Hepatocyte (in vitro differentiated cells): ENCODE measurements around the gene PEX11B.

Source experiments
- EZH2 ChIP-seq: fragments of 200-600 bp; sonication (generic); IDR thresholded peaks from 2 replicates; pipeline ENCODE4 v1.6.1; 2016; ENCODE audit warnings: antibody characterized with exemption, mild to moderate bottlenecking, borderline replicate concordance
- EZH2phosphoT487 ChIP-seq: fragments of 200-600 bp; sonication (generic); IDR thresholded peaks from one replicate; pipeline ENCODE4 v1.6.1; 2018; ENCODE audit warnings: antibody characterized with exemption, mild to moderate bottlenecking, low read depth, moderate library complexity; ENCODE audit not compliant: unreplicated experiment, severe bottlenecking
- TF ChIP-seq, protein P1 (sequence below): fragments of 200-600 bp; sonication (generic); IDR thresholded peaks from 2 replicates; pipeline ENCODE4 v1.5.1; 2016; ENCODE audit warnings: antibody characterized with exemption, mild to moderate bottlenecking; ENCODE audit not compliant: poor library complexity

DNA sequence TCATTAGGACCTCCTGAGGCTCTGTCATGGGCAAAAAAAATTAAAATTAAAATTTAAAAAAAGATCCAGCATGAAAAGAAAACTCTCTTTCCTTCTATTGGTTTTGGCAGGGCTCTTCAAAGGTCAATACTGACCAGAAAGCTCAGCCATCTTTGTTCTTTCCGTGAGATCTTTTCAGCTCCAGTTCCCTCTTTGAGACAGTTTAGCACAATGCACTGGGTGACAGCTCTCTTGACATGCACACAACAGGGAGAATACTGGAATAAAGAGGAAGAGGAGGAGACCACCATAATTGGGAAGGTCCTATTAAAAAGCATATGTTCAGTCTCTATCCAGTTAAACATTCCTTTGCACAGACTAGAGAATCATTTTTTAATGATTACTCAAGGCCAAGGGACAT is 33.0 kb upstream of the PEX11B start:
- TF ChIP-seq EZH2phosphoT487 (no peak), EZH2 (no peak)
- TF ChIP-seq, protein P1, sequence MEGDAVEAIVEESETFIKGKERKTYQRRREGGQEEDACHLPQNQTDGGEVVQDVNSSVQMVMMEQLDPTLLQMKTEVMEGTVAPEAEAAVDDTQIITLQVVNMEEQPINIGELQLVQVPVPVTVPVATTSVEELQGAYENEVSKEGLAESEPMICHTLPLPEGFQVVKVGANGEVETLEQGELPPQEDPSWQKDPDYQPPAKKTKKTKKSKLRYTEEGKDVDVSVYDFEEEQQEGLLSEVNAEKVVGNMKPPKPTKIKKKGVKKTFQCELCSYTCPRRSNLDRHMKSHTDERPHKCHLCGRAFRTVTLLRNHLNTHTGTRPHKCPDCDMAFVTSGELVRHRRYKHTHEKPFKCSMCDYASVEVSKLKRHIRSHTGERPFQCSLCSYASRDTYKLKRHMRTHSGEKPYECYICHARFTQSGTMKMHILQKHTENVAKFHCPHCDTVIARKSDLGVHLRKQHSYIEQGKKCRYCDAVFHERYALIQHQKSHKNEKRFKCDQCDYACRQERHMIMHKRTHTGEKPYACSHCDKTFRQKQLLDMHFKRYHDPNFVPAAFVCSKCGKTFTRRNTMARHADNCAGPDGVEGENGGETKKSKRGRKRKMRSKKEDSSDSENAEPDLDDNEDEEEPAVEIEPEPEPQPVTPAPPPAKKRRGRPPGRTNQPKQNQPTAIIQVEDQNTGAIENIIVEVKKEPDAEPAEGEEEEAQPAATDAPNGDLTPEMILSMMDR = no peak
